Muscle of leg (tissue), 11 donors: Measurements from ENCODE around the gene NUDT3. TPM values are rescaled to one million over a fixed set of nuclear protein-coding genes. Genes with fewer than 3 reads are reported as not detected.
A peak's percentile ranks its signal among the peaks of the same experiment; 100 is the strongest.
"Not testable (repeated sequence)": the region's sequence is repeated elsewhere in the genome, so short reads cannot be mapped to it uniquely, and the experiment has no call there.

Experiments used
- DNase-seq: peaks from one replicate; pipeline ENCODE4 v3.0.0; 2013
- H3K27ac ChIP-seq: one replicate; pipeline ENCODE4 v1.5.1; 2013; ENCODE audit warnings: mild to moderate bottlenecking, low read length, control low read depth
- H3K27me3 ChIP-seq: one replicate; pipeline ENCODE4 v1.6.1; 2013; ENCODE audit warnings: low read length; ENCODE audit not compliant: control insufficient read depth, insufficient read depth
- H3K36me3 ChIP-seq: one replicate; pipeline ENCODE4 v1.6.1; 2013; ENCODE audit warnings: low read length; ENCODE audit not compliant: control insufficient read depth, insufficient read depth
- H3K4me1 ChIP-seq: one replicate; pipeline ENCODE4 v1.6.1; 2013; ENCODE audit warnings: low read length; ENCODE audit not compliant: control insufficient read depth, insufficient read depth
- H3K4me3 ChIP-seq: one replicate; pipeline ENCODE4 v1.5.1; 2013; ENCODE audit warnings: low read length, control low read depth
- H3K9me3 ChIP-seq: replicated peaks from 2 replicates; pipeline ENCODE4 v1.6.1; 2013; ENCODE audit warnings: low read depth, low read length; ENCODE audit not compliant: control insufficient read depth
- WGBS: methylation state at CpG from one replicate; pipeline ENCODE4 v1.1.5; 2013; ENCODE audit warnings: missing lambda C conversion rate; ENCODE audit not compliant: insufficient coverage; 5-methylcytosine and 5-hydroxymethylcytosine counted together
- polyA plus RNA-seq, 8 donors: library from polyadenylated mRNA; unstranded; fragments of 120-200 nt; gene quantifications; one replicate each; pipeline versions ENCODE4 v1.2.1 to v1.2.3, GENCODE V29; 2013; ENCODE audit warnings: inconsistent platforms in 1 of 8, low replicate concordance in 1 of 8; ENCODE audit not compliant: insufficient read length in 8 of 8, insufficient read depth in 1 of 8
- total RNA-seq: library from RNA; stranded (reverse); fragments of 120-200 nt; gene quantifications from one replicate; pipeline ENCODE4 v1.2.4, GENCODE V29; 2013

NUDT3 gene
- total and polyA plus RNA-seq, 9 donors, result 18.9 to 56.7 (median 28.8) TPM

DNA sequence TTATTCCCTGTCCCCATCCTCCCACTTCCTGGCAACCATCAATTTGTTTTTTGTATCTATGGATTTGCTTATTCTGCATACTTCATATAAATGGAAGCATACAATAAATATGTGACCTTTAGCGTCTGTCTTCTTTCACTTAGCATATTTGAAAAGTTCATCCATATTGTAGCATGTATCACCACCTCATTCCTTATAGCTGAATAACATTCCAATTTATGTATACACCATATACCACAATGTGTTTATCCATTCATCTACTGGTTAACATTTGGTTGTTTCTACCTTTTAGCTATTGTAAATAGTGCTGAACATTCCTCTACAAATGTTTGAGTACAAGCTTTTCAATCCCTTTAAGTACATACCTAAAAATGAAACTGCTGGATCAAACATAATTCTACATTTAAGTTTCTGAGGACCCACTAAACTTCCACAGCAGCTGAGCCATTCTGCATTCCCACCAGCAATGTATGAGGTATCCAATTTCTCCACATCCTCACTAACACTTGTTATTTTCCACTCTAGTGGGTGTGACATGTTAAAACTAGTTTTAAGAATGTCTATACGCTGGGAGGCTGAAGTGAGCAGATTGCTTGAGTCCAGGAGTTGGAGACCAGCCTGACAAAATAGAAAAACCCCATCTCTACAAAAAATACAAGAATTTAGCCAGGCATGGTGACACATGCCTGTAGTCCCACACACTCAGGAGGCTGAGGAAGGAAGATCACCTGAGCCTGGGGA, 32.9 kb downstream of the NUDT3 start:
- peaks cover 14% of the 10 kb centered on the region for H3K4me1 ChIP-seq
- no peaks in the 10 kb centered on the region for H3K9me3 ChIP-seq
- peak overlapping the region; percentile 66 for H3K27ac ChIP-seq
- WGBS, result no CpG with 5 or more reads among the region's 2 CpGs
- H3K27me3 ChIP-seq, result no peaks in the 10 kb centered on the region
- H3K36me3 ChIP-seq, result no peaks in the 10 kb centered on the region
- DNase-seq, result peak; percentile 68
- H3K4me3 ChIP-seq, result no peak overlapping the region

DNA sequence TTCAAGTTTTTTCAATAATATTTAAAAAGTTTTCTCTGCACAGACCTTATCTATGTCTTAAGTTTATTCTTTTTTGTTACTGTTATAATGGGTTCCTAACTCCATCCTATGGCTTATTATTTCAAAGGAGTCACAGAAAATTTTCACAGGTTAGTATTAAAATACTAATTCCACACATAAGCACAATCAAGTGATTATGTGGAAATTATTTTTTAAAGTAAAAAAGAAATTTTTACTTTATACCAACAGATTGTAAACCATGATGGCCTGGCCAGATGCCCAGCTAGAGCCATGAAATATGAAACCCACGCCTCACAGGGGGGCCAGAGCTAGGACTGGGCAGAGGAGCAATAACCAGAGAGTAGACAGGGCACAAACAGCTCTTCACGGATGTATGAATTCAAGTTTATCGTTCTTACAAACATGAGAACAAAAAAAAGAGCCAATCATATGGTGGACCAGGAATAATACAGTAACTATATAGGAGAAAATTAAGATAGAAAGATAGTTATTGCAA, 34.0 kb downstream of the NUDT3 start:
- no peaks in the 10 kb centered on the region for H3K36me3 ChIP-seq
- DNase-seq, result peak; percentile 67
- H3K27me3 ChIP-seq, result no peaks in the 10 kb centered on the region
- H3K4me3 ChIP-seq, result no peak overlapping the region
- peak overlapping the region; percentile 37 for H3K27ac ChIP-seq
- H3K4me1 ChIP-seq, result peaks cover 14% of the 10 kb centered on the region
- no CpG with 5 or more reads among the region's 3 CpGs for WGBS
- H3K9me3 ChIP-seq, result no peaks in the 10 kb centered on the region

DNA sequence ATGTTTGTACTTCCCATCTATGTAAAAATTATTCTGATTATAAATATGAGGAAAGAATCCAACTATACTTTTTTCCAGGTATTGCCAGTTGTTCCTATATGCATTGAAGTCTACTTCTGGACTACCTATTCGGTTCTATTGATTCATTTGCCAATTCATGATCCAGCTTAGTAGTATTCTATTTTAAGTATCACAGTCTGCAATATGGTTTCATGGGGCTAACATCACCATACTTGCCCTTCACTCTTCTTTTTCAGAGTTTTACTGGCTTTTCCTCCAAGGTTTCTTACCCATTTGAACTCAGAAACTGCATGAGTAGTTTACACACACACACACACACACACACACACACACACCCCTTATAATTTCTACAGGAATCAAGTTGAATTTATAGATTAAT, 34.5 kb downstream of the NUDT3 start:
- Histone ChIP-seq H3K4me3 (no peak overlapping the region), H3K36me3 (no peaks in the 10 kb centered on the region), H3K4me1 (peaks cover 14% of the 10 kb centered on the region), H3K27ac (peak overlapping the region; percentile 51), H3K9me3 (no peaks in the 10 kb centered on the region), H3K27me3 (no peaks in the 10 kb centered on the region)
- WGBS, result no CpG with 5 or more reads among the region's 1 CpG
- no peak for DNase-seq

- Histone ChIP-seq H3K4me3 (no peak overlapping the region), H3K27me3 (no peaks in the 10 kb centered on the region), H3K36me3 (no peaks in the 10 kb centered on the region), H3K27ac (no peak overlapping the region), H3K4me1 (peaks cover 14% of the 10 kb centered on the region), H3K9me3 (no peaks in the 10 kb centered on the region)
- DNase-seq, result no peak
- WGBS, result 20% methylated on average over 1 of the region's 3 CpGs
Observed at GRCh38 chr6:34355889-34356288, 36.6 kb downstream of the NUDT3 start.

- DNase-seq, H3K36me3 ChIP-seq, H3K4me1 ChIP-seq, H3K27ac ChIP-seq, H3K4me3 ChIP-seq, H3K27me3 ChIP-seq, H3K9me3 ChIP-seq: not testable (repeated sequence)
- 89% methylated on average over 1 of the region's 6 CpGs for WGBS
Observed at GRCh38 chr6:34354230-34354629, 38.2 kb downstream of the NUDT3 start.

DNA sequence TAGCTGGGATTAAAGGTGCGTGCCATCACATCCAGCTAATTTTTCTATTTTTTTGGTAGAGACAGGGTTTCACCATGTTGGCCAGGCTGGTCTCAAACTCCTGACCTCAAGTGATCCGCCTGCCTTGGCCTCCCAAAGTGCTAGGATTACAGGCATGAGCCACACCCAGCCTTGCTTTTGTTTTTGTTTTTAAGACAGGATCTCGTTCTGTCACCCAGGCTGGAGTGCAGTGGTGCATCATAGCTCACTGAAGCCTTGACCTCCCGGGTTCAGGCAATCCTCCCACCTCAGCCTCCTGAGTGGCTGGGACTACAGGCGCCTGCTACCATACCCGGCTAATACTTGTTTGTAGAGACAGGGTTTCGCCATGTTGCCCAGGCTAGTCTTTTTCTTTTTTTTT, 38.9 kb downstream of the NUDT3 start:
- not testable (repeated sequence) for H3K4me1 ChIP-seq, H3K27me3 ChIP-seq

GRCh38 chr6:34352305-34352937, 40.0 kb downstream of the NUDT3 start:
- H3K36me3 ChIP-seq, result no peaks in the 10 kb centered on the region
- no peaks in the 10 kb centered on the region for H3K9me3 ChIP-seq
- no peaks in the 10 kb centered on the region for H3K4me1 ChIP-seq
- no peak overlapping the region for H3K27ac ChIP-seq
- DNase-seq, result no peak
- H3K4me3 ChIP-seq, result no peak overlapping the region
- WGBS, result no CpG with 5 or more reads among the region's 2 CpGs
- no peaks in the 10 kb centered on the region for H3K27me3 ChIP-seq

More for the DNA sequence above, 38.9 kb downstream of the NUDT3 start:
- not testable (repeated sequence) for DNase-seq, H3K4me3 ChIP-seq, H3K9me3 ChIP-seq, H3K27ac ChIP-seq, H3K36me3 ChIP-seq
- WGBS, result 79% methylated on average over 4 of the region's 7 CpGs

GRCh38 chr6:34350934-34351217, 41.6 kb downstream of the NUDT3 start:
- WGBS, result no CpG with 5 or more reads among the region's 7 CpGs
- no peak for DNase-seq
- no peak overlapping the region for H3K27ac ChIP-seq
- H3K27me3 ChIP-seq, result no peaks in the 10 kb centered on the region
- no peaks in the 10 kb centered on the region for H3K9me3 ChIP-seq
- no peak overlapping the region for H3K4me3 ChIP-seq
- H3K36me3 ChIP-seq, result no peaks in the 10 kb centered on the region
- H3K4me1 ChIP-seq, result no peaks in the 10 kb centered on the region

GRCh38 chr6:34350137-34350933, 42.1 kb downstream of the NUDT3 start:
- Histone ChIP-seq H3K9me3 (no peaks in the 10 kb centered on the region), H3K27me3 (no peaks in the 10 kb centered on the region), H3K4me3 (no peak overlapping the region), H3K36me3 (no peaks in the 10 kb centered on the region), H3K27ac (no peak overlapping the region), H3K4me1 (no peaks in the 10 kb centered on the region)
- DNase-seq, result no peak
- no CpG with 5 or more reads among the region's 1 CpG for WGBS

DNA sequence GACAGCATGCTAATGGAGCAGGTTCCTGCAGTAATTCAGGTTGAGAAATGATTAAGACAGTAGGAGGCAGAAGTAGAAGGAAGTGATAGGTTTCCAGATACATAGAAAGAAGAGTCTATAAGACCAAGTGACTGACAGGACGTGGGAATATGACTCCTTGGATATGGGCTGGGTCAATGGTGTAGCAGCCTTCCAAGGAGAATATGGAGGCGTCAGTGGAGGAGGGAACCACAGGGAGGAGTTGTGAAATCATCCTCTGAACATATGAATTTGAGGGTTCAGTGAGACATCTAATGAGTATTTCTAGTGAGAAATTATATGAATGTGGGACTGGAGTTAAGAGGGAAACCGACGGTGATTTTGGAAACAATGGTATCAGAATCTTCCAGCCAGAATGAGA, 43.3 kb downstream of the NUDT3 start:
- Histone ChIP-seq H3K36me3 (no peaks in the 10 kb centered on the region), H3K4me3 (no peak overlapping the region), H3K9me3 (no peaks in the 10 kb centered on the region), H3K27me3 (no peaks in the 10 kb centered on the region), H3K4me1 (no peaks in the 10 kb centered on the region), H3K27ac (no peak overlapping the region)
- no peak for DNase-seq
- WGBS, result 96% methylated on average over 3 of the region's 4 CpGs
